Pancreas (tissue), 10 donors: Measurements from ENCODE around the gene GAB2. TPM values are rescaled to one million over a fixed set of nuclear protein-coding genes. Genes with fewer than 3 reads are reported as not detected.
"Not testable (repeated sequence)": the region's sequence is repeated elsewhere in the genome, so short reads cannot be mapped to it uniquely, and the experiment has no call there.

Source experiments
- ATAC-seq, 4 donors: fragments of 200-7000 bp; cut with Tn5 transposase; one replicate each; pipeline versions ENCODE4 v1.8.0 to v1.9.1; 2020; ENCODE audit warnings: mild to moderate bottlenecking in 4 of 4, moderate library complexity in 4 of 4
- DNase-seq, 6 donors: peaks; one replicate each; pipeline ENCODE4 v3.0.0-alpha.2; 2020
- FAIRE-seq: peaks from 2 replicates; lab custom pipeline; 2012; peaks lifted over from hg19 to GRCh38; lab: Jason Lieb, UNC
- H3K27ac ChIP-seq, 4 donors: fragments of 200-600 bp; sonication (generic); 1 replicate in 3 of 4; 2 replicates in 1 of 4; pipeline versions ENCODE4 v1.5.0 to v1.8.0; 2020
- H3K27me3 ChIP-seq, 4 donors: fragments of 200-600 bp; one replicate each; pipeline ENCODE4 v1.8.0; 2021
- H3K36me3 ChIP-seq, 3 donors: fragments of 200-600 bp; sonication (generic) in 1 of 3; one replicate each; pipeline versions ENCODE4 v1.5.0 to v1.8.0; 2020 to 2021
- H3K4me1 ChIP-seq, 3 donors: fragments of 200-600 bp; one replicate each; pipeline ENCODE4 v1.8.0; 2021
- H3K4me3 ChIP-seq, 4 donors: fragments of 200-600 bp; sonication (generic) in 2 of 4; one replicate each; pipeline versions ENCODE4 v1.5.0 to v1.8.0; 2020 to 2021
- H3K9me3 ChIP-seq, 4 donors: fragments of 200-600 bp; one replicate each; pipeline ENCODE4 v1.8.0; 2021
- WGBS, 2 donors: extraction: QIAGEN DNeasy Blood & Tissue Kit; methylation state at CpG; one replicate each; pipeline ENCODE4 v1.1.7; 2013; 5-methylcytosine and 5-hydroxymethylcytosine counted together
- intact Hi-C, 3 donors: fragments of 100-400 bp; cut with DNase I; formaldehyde crosslinking; loops; one replicate each; pipeline versions ENCODE4 v1.11.1 to v1.14.2; 2022
- polyA plus RNA-seq, 2 donors: library from polyadenylated mRNA; stranded (reverse); fragments of 200-250 nt; gene quantifications; one replicate each; pipeline ENCODE4 v1.2.3, GENCODE V29; 2013
- total RNA-seq, 6 donors: library from RNA; stranded (reverse); fragmentation: NEBNext Ultra II Directional in 4 of 6; extraction: Animal tissue kit (Norgen Biotek cat#: 25700) in 4 of 6; gene quantifications; one replicate each; pipeline versions ENCODE4 v1.2.1 to v1.2.4, GENCODE V29; 2021 to 2023
- TF ChIP-seq, protein P1 (sequence below), 4 donors: fragments of 200-600 bp; sonication (generic) in 3 of 4; IDR thresholded peaks; one replicate each; pipeline versions ENCODE4 v1.5.0 to v1.8.0; 2021; ENCODE audit warnings: antibody characterized with exemption in 4 of 4
- donor health status: healthy with polysubstance abuse.
- donor health status: DM: no; HTN: no; CAD: no; lungs with moderate emphysema.
- donor health status: DM: no; HTN: no; CAD: no.
- donor health status: control.
- donor health status: control.
- donor health status: Bipolar disorder and iron deficiency.
- donor health status: DM: yes; HTN: yes; CAD: no.
- donor health status: DM: no; HTN: no; CAD: no.
- donor health status: DM: no; HTN: no; CAD: no.
- donor health status: DM: yes; HTN: yes; CAD: no.

The GAB2 gene
- total and polyA plus RNA-seq, 8 donors = 3.1 to 17.8 (median 9.4) TPM

DNA sequence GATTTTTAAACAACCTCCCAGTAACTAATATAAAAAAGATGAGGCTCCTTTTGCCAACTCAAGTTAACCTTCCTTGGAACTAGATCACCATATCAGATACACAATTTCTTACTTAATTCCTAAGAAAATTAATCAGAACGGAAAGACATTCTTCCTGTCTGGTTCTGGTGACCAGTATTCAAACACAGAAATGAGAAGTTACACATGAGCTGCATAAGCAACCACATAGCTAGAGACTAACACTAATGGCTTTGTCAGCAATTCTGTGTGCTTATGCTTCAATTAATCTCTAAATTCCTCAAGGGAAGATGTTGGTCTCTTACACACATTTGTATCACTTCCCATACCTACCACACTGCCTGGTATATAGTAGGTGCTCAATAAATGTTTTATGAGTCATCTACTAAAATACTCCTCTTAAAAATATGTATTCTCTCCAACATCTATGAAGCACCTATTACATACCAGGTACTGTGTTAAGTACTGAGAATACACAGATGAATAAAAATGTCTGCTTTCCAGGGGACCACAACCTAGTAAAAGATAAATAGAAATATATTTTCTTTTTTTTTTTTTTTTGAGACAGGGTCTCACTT lies 54.5 kb downstream of the GAB2 start:
- Histone ChIP-seq H3K27ac (no peak overlapping the region), H3K36me3 (no peaks in the 10 kb centered on the region), H3K4me3 (no peak overlapping the region), H3K27me3 (no peaks in the 10 kb centered on the region), H3K4me1 (peaks cover 0 to 8% (median 0%) of the 10 kb centered on the region in 3 donors), H3K9me3 (peaks cover 0 to 4% (median 0%) of the 10 kb centered on the region in 4 donors)
- FAIRE-seq (no peak), ATAC-seq (peak in 2 of 4 donors; percentile 43 to 67), DNase-seq (no peak)
- intact Hi-C loops = loop anchor here in 1 of 3 donors (10.0 kb wide), 1 partner anchor 58 kb away; no protein-coding TSS in a partner anchor
- TF ChIP-seq, protein P1, sequence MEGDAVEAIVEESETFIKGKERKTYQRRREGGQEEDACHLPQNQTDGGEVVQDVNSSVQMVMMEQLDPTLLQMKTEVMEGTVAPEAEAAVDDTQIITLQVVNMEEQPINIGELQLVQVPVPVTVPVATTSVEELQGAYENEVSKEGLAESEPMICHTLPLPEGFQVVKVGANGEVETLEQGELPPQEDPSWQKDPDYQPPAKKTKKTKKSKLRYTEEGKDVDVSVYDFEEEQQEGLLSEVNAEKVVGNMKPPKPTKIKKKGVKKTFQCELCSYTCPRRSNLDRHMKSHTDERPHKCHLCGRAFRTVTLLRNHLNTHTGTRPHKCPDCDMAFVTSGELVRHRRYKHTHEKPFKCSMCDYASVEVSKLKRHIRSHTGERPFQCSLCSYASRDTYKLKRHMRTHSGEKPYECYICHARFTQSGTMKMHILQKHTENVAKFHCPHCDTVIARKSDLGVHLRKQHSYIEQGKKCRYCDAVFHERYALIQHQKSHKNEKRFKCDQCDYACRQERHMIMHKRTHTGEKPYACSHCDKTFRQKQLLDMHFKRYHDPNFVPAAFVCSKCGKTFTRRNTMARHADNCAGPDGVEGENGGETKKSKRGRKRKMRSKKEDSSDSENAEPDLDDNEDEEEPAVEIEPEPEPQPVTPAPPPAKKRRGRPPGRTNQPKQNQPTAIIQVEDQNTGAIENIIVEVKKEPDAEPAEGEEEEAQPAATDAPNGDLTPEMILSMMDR (IDR thresholded peaks at IDR 0.05) = no peak
- WGBS, 2 donors = 85 to 89% methylated on average over 1 of the region's 1 CpG

DNA sequence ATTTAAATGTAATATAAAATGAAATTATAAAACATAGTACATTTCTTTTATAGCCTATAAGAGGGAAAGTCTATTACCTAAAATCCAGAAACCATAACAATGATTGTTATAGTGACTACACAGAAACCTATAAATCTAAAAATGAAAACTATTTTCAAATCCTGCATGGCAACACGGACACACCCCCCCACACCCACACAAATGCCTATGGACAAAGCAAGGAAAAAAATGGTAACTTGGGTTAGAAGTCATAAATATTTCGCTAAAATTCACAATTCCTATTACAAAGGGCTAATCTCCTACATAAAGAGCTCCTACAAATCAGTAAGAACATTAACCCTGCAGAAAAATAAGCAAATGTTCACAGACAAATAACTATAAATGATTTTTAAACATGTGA lies 56.4 kb downstream of the GAB2 start:
- no peak for FAIRE-seq
- no peak for ATAC-seq
- H3K9me3 ChIP-seq = peaks cover 0 to 4% (median 0%) of the 10 kb centered on the region in 4 donors
- no peaks in the 10 kb centered on the region for H3K27me3 ChIP-seq
- H3K36me3 ChIP-seq = no peaks in the 10 kb centered on the region
- DNase-seq = no peak
- peaks cover 0 to 8% (median 0%) of the 10 kb centered on the region in 3 donors for H3K4me1 ChIP-seq
- no peak overlapping the region for H3K27ac ChIP-seq
- H3K4me3 ChIP-seq = no peak overlapping the region
- intact Hi-C loops = loop anchor here in 1 of 3 donors (10.0 kb wide), 1 partner anchor 56 kb away; no protein-coding TSS in a partner anchor
- 89 to 94% methylated on average over 2 of the region's 2 CpGs for WGBS, 2 donors
- TF ChIP-seq, protein P1 (IDR thresholded peaks at IDR 0.05) = no peak

DNA sequence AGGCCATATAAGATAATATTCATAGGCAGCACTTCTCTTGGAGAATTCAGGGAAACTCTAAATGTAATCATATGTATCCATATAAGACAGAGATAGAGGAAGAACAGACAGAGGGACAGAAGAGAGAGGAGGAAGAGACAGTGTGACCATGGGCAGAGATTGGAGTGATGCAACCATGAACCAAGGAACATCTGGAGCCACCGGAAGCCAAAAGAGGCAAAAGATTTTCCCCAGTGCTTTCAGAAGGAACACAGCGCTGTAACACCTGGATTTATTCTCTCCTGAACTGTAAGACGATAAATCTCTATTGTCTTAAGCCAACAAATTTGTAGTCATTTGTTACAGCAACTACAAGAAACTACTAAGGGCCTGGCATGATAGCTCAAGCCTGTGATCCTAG lies 57.7 kb downstream of the GAB2 start:
- FAIRE-seq = no peak
- no peak for DNase-seq
- intact Hi-C loops = loop anchor here in 1 of 3 donors (10.0 kb wide), 1 partner anchor 55 kb away; no protein-coding TSS in a partner anchor
- H3K9me3 ChIP-seq = peaks cover 0 to 4% (median 0%) of the 10 kb centered on the region in 4 donors
- WGBS, 2 donors = 92 to 94% methylated on average over 3 of the region's 3 CpGs
- no peak overlapping the region for H3K27ac ChIP-seq
- no peaks in the 10 kb centered on the region for H3K36me3 ChIP-seq
- no peaks in the 10 kb centered on the region for H3K27me3 ChIP-seq
- no peak for ATAC-seq
- H3K4me1 ChIP-seq = peaks cover 0 to 3% (median 0%) of the 10 kb centered on the region in 3 donors
- TF ChIP-seq, protein P1 (IDR thresholded peaks at IDR 0.05) = no peak
- H3K4me3 ChIP-seq = no peak overlapping the region

DNA sequence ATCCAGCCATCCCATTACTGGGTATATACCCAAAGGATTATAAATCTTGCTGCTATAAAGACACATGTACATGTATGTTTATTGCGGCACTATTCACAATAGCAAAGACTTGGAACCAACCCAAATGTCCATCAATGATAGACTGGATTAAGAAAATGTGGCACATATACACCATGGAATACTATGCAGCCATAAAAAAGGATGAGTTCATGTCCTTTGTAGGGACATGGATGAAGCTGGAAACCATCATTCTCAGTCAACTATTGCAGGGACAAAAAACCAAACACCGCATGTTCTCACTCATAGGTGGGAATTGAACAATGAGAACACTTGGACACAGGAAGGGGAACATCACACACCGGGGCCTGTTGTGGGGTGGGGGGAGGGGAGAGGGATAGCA lies 59.7 kb downstream of the GAB2 start:
- intact Hi-C loops, ATAC-seq, DNase-seq, H3K27ac ChIP-seq, H3K9me3 ChIP-seq, FAIRE-seq, H3K27me3 ChIP-seq, H3K36me3 ChIP-seq, H3K4me1 ChIP-seq, H3K4me3 ChIP-seq: not testable (repeated sequence)
- 100% methylated on average over 1 to 2 of the region's 3 CpGs for WGBS, 2 donors

DNA sequence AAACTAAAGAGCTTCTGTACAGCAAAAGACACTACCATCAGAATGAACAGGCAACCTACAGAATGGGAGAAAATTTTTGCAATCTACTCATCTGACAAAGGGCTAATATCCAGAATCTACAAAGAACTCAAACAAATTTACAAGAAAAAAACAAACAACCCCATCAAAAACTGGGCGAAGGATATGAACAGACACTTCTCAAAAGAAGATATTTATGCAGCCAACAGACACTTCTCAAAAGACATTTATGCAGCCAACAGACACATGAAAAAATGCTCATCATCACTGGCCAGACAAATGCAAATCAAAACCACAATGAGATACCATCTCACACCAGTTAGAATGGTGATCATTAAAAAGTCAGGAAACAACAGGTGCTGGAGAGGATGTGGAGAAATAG lies 60.2 kb downstream of the GAB2 start:
- H3K9me3 ChIP-seq, DNase-seq, intact Hi-C loops, H3K36me3 ChIP-seq, H3K27ac ChIP-seq, ATAC-seq, H3K27me3 ChIP-seq, H3K4me3 ChIP-seq, H3K4me1 ChIP-seq, FAIRE-seq: not testable (repeated sequence)
- 93 to 95% methylated on average over 1 of the region's 1 CpG for WGBS, 2 donors

DNA sequence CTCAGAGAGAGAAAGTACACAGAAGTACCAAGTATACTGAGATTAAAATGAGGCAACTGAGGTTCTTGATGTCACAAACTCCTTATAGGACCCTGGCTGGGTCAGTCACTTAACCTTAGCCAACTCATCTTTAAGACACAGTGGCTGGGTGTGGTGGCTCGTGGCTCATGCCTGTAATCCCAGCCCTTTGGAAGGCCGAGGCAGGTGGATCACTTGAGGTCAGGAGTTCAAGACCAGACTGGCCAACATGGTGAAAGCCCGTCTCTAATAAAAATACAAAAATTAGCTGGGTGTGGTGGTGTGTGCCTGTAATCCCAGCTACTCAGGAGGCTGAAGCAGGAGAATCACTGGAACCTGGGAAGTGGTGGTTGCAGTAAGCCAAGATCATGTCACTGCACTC lies 61.9 kb downstream of the GAB2 start:
- ATAC-seq, DNase-seq, H3K27me3 ChIP-seq, FAIRE-seq, H3K4me1 ChIP-seq, H3K27ac ChIP-seq, intact Hi-C loops, H3K9me3 ChIP-seq, H3K4me3 ChIP-seq, H3K36me3 ChIP-seq: not testable (repeated sequence)
- WGBS, 2 donors = 95% methylated on average over 3 of the region's 3 CpGs
